HG02571 (cell line): ENCODE data around the gene FLT4.

Source experiments
- ATAC-seq: cut with Tn5 transposase; IDR thresholded peaks from one replicate; pipeline ENCODE4 v1.9.1; 2021; ENCODE audit warnings: mild to moderate bottlenecking, moderate library complexity; ENCODE audit not compliant: unreplicated experiment

The FLT4 gene

GRCh38 chr5:180609386-180609785, 40.0 kb downstream of the FLT4 start:
- no peak for ATAC-seq

DNA sequence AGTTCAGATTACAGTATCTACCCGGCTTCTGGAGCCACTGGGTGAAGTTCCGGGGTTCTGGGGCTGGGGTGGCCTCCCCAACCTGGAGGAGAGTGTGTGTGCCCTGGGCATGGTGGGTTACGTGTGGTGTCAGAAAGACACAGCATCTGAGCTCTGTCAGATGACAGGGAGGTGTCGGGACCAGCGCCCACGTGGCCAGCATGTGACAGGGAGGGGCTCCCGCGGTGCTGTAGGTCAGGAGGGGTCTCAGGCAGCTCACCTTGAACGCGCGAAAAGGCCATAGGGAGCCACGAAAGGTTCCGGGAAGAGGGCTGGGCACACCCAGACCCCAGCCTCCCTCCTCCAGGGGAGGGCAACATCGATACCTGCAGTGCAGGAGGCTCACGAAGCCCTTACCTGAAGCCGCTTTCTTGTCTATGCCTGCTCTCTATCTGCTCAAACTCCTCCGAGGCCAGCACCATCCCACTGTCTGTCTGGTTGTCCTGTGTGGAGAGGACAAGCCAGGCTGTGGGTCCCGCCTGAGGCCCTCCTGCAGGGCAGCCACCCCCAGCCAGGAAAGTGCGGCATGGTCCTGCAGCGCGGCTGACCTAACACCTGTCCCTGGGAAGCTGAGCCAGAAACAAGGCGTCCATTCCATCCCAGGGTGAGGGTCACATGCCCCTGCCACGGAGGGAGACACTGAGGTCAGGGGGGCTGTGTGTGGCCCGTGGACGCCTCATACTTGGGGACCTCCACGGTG, 40.7 kb downstream of the FLT4 start:
- ATAC-seq: no peak

DNA sequence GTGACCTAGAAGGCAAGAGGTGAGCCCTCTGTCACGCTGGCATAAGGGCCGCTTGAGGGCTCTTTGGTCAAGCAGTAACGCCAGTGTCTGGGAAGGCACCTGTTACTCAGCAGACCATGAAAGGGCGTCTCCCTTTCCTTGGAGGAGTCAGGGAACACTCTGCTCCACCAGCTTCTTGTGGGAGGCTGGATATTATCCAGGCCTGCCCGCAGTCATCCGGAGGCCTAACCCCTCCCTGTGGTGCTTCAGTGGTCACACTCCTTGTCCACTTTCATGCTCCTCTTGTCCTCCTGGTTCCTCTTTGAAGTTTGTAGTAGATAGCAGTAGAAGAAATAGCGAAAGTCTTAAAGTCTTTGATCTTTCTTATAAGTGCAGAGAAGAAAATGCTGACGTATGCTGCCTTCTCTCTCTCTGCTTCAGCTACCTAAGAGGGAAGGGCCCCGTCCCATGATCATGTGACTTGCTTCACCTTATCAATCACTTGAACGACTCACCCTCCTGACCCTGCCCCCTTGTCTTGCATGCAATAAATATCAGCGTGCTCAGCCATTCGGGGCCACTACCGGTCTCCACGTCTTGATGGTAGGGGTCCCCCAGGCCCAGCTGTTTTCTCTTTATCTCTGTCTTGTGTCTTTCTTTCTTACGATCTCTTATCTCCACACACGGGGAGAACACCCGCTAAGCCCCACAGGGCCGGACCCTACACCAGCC, 41.4 kb downstream of the FLT4 start:
- no peak for ATAC-seq

DNA sequence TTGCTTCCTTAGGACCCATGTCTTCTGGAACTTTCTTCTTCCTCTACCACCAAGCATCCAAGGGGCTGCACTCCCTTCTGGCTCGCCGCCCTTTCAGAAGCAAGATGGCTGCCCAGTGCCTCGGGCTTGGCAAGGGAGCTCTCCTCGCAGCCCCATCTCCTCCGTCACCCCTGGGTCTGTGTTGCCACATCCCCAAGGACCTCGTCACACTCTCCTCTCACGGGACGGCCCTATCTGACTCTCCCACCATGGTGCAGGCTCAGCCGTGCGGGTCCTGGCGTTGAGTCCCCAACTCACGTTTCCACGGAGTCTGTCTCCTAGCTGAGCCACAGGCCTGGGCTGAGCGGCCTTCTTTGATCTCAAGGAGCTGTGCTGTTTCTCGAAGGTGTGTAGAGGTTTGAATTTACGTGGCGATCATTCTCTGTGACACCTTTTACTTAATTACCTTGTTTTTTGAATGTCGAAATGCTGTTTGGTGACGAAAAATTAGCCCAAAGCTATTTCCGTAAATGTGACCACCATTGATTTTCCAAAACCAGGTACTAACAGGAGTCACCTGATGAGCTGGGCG, 43.1 kb downstream of the FLT4 start:
- no peak for ATAC-seq

GRCh38 chr5:180605554-180606214, 43.7 kb downstream of the FLT4 start:
- ATAC-seq: no peak

DNA sequence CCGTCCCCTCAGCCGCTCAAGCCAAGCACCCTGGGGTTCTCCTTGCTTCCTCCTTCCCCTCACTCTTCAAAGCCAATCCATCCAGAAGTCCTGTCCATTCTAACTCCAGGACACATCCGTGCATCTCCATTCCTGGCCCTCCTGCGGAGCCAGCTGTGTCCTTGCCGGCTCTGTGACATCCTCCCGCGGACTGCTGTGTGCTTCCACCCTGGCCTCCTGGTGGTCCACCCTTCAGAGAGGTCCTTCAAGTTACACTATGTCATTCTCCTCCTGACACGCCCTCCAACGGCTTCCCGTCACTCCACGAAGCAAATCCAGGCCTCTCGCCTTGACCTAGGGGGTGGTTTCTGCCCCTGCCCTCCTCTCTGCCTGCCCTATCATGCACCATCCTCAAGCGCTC, 45.1 kb downstream of the FLT4 start:
- ATAC-seq: no peak

- no peak for ATAC-seq
Observed at GRCh38 chr5:180603076-180603594, 46.3 kb downstream of the FLT4 start.

DNA sequence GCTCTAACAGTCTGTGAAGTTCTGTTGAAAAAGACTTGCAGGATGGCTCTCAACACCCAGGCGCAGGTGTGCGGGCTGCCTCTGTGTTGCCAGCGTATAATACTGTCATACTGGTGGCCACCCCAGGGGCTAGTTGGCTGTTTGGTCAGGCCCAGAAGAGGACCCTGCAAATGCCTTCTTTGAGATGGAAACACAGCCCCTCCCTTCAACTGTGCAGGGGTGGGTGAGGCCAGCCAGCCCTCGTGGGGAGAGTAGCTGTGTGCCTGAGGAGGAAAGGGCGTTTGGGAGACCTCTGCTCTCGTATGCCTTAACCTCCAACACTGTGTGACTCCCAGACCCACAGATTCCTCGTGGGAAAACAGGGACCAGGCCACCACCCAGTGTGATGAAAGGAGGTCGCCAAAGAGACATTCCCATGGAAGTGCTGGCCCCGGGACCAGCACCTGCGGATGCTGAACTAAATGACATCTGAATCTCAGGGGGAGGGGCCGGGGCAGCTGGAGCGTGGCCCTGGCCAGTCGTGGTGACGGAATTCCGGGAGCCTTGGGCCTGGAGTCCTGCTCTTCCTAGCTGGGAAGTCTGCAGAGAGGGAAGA, 46.8 kb downstream of the FLT4 start:
- no peak for ATAC-seq

GRCh38 chr5:180601591-180602480, 47.6 kb downstream of the FLT4 start:
- ATAC-seq: no peak

GRCh38 chr5:180600554-180601041, 48.8 kb downstream of the FLT4 start:
- no peak for ATAC-seq

DNA sequence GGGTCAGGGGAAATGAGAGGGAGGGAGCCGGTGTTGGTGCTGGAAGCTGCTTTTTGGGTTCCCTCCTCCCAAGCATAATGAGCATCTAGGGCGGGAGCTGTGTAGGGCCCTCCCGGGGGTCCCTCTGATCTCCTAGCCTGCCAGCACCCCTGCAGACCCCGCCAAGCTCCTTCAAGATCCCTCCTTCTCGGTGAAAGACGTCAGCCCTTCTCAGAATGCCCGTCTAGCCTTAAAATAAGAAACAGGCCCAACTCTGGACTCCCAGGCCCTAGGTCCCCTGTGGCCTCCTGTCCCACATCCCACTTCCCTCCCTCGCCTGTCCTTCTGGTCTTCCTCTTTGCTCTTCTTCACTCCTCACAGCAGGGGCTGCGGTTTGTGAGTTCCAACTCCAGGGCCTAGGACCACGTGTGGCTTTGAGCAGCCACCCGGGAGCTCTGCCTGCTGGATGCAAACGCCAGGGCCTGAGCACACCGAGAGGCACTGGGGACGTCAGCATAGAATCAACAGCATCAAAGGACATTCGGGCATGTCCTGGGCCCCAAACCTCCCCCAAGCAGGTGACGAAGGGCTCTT, 49.3 kb downstream of the FLT4 start:
- ATAC-seq: no peak

- no peak for ATAC-seq
Observed at GRCh38 chr5:180599590-180599914, 49.8 kb downstream of the FLT4 start.

DNA sequence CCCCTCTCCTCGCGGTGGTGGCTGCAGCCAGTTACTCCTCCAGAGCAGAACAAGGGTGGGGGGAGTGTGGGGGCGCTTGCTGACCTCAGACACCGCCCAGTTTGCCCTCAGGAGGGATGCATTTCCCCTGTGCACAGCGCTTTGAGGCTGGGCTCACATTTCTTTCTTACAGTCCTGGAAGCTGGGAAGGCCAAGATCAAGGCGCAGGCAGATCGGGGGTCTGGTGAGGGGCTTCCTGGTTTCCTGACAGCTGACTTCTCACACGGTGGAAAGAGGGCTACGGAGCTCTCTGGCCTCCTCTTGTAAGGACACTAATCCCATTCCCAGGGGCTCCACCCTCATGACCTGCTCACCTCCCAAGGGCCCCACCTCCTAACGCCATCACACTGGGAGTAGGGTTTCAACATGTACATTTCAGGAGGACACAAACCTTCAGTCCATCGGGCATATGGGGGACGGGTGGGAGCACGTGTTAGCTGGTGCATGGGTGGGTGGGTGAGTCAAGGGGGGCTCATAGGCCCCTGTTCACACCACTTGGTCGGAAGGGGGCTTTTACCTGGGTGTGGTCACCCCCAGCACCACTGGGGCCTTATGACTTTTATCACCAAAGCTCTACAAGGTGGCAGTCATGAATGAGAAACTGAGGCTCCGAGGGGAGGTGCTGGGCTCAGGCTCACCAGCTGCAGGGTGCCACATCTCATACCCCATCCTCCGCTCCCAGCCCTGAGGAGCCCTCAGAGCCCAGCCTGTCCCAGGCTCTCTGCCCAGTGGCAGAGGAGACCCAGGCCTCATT, 50.4 kb downstream of the FLT4 start:
- ATAC-seq: no peak

GRCh38 chr5:180598316-180598701, 51.1 kb downstream of the FLT4 start:
- no peak for ATAC-seq

GRCh38 chr5:180596668-180597231, 52.6 kb downstream of the FLT4 start:
- ATAC-seq: no peak

GRCh38 chr5:180596115-180596667, 53.2 kb downstream of the FLT4 start:
- ATAC-seq: no peak

- ATAC-seq: no peak
Observed at GRCh38 chr5:180595381-180596114, 53.9 kb downstream of the FLT4 start.

DNA sequence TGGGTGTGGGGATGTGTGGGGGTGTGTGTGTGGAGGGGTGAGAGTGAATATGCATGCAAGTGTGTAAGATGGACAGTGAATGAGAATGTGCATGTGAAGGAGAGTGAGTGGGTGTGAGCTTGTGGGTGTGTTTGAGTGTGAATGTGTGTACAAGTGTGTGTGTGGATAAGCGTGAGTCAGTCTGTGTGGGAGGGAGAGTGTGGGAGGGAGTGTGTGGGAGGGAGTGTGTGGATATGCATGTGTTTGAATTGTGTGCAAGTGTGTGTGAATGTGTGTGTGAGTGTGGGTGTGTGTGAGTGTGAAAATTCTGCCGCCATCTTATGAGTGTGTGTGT, 54.4 kb downstream of the FLT4 start:
- no peak for ATAC-seq
